Peyer's patch (tissue), 4 donors: ENCODE data around the gene PRKCA.

Source experiments
- POLR2A ChIP-seq, 2 donors: fragments of 450-650 bp; IDR thresholded peaks; one replicate each; pipeline ENCODE4 v1.5.1; 2017; ENCODE audit warnings: antibody characterized with exemption in 2 of 2, mild to moderate bottlenecking in 2 of 2, moderate library complexity in 2 of 2
- TF ChIP-seq, protein P1 (sequence below), 6 experiments: fragments of 450-650 bp in 4 of 6; fragments of 200-600 bp in 2 of 6; sonication (generic) in 1 of 6; IDR thresholded peaks; one replicate each; pipeline ENCODE4 v1.5.1; 2017 to 2019; ENCODE audit warnings: antibody characterized with exemption in 6 of 6, mild to moderate bottlenecking in 3 of 6, moderate library complexity in 1 of 6

- TF ChIP-seq, protein P1, sequence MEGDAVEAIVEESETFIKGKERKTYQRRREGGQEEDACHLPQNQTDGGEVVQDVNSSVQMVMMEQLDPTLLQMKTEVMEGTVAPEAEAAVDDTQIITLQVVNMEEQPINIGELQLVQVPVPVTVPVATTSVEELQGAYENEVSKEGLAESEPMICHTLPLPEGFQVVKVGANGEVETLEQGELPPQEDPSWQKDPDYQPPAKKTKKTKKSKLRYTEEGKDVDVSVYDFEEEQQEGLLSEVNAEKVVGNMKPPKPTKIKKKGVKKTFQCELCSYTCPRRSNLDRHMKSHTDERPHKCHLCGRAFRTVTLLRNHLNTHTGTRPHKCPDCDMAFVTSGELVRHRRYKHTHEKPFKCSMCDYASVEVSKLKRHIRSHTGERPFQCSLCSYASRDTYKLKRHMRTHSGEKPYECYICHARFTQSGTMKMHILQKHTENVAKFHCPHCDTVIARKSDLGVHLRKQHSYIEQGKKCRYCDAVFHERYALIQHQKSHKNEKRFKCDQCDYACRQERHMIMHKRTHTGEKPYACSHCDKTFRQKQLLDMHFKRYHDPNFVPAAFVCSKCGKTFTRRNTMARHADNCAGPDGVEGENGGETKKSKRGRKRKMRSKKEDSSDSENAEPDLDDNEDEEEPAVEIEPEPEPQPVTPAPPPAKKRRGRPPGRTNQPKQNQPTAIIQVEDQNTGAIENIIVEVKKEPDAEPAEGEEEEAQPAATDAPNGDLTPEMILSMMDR (IDR thresholded peaks at IDR 0.05), result no peak
- no peak for TF ChIP-seq POLR2A (IDR thresholded peaks at IDR 0.05)
These were observed 373.0 kb downstream of the PRKCA start for GRCh38 chr17:66675273-66675990.
